ENCODE results near the gene VAC14. TPM values are rescaled to one million over a fixed set of nuclear protein-coding genes. Genes with fewer than 3 reads are reported as not detected.
A peak's percentile ranks its signal among the peaks of the same experiment; 100 is the strongest.

The VAC14 gene
- total RNA-seq, 2 experiments from 2014 or later = 23.0 to 23.6 TPM

DNA sequence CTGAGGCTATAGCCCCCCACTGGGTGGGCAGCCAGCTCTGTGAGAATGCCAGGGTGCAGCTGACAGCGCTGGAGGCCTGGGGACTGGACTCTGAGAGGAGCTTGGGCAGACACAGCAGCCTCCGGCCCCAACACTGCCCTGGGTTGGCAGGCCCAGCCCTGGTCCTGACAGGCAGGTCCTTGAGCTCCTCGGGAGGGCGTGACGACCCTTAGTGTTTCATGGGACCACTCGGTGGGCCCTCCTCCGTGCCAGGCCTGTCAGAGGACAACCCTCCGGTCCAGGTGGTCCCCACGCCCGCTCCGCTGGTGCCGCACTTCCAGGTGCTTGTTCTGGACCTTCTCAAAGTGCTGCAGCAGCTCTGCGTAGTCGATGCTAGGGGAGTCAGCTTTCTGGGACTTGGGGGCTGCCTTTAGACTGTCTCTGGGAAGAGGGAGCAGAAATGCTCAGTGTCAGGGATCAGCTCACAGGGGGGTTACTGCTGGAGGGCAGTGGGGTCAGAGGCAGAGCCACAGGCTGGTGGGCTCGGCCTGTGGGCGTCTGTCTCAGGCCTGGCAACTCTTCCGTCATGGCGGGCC, 113.2 kb downstream of the VAC14 start:
- intact Hi-C loops (cut with DNase I, micrococcal nuclease) = no loop called here
- ChIA-PET POLR2A (no interaction called here), CTCF (interaction anchor here (1.4 kb wide), 1 partner anchor 83 kb away, joined by 3 read pairs; no protein-coding TSS in a partner anchor)
- H3K27me3 Mint-ChIP-seq = peaks cover 10% of the 10 kb centered on the region
- TF ChIP-seq, protein P1, sequence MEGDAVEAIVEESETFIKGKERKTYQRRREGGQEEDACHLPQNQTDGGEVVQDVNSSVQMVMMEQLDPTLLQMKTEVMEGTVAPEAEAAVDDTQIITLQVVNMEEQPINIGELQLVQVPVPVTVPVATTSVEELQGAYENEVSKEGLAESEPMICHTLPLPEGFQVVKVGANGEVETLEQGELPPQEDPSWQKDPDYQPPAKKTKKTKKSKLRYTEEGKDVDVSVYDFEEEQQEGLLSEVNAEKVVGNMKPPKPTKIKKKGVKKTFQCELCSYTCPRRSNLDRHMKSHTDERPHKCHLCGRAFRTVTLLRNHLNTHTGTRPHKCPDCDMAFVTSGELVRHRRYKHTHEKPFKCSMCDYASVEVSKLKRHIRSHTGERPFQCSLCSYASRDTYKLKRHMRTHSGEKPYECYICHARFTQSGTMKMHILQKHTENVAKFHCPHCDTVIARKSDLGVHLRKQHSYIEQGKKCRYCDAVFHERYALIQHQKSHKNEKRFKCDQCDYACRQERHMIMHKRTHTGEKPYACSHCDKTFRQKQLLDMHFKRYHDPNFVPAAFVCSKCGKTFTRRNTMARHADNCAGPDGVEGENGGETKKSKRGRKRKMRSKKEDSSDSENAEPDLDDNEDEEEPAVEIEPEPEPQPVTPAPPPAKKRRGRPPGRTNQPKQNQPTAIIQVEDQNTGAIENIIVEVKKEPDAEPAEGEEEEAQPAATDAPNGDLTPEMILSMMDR (IDR thresholded peaks at IDR 0.05) = no peak
- no peaks in the 10 kb centered on the region for H3K9me3 Mint-ChIP-seq
- no peak for ATAC-seq (ENCODE audit: poor library complexity)
- H3K4me3 Mint-ChIP-seq = no peak overlapping the region
- no peak overlapping the region for H3K4me3 ChIP-seq (ENCODE audit: low read length)
- no peaks in the 10 kb centered on the region for H3K4me1 Mint-ChIP-seq (ENCODE audit: low read depth)
- H3K36me3 Mint-ChIP-seq (ENCODE audit: low read depth) = no peaks in the 10 kb centered on the region
- peaks cover 10% of the 10 kb centered on the region for H3K4me1 ChIP-seq (ENCODE audit: insufficient read depth, low read length)
- H3K27me3 ChIP-seq (ENCODE audit: control insufficient read depth in 1 of 2, insufficient read depth in 2 of 2, low read length in 2 of 2) = peaks cover 19 to 24% of the 10 kb centered on the region in 2 experiments
- no peak for DNase-seq
- H3K27ac ChIP-seq (ENCODE audit: low read depth in 1 of 2, low read length in 2 of 2) = no peak overlapping the region
- peak overlapping the region; percentile 53 for H3K27ac Mint-ChIP-seq
- H3K9me3 ChIP-seq (ENCODE audit: control insufficient read depth in 1 of 2, insufficient read depth in 1 of 2, low read length in 2 of 2) = no peaks in the 10 kb centered on the region
- no peaks in the 10 kb centered on the region for H3K36me3 ChIP-seq (ENCODE audit: insufficient read depth, low read length)

DNA sequence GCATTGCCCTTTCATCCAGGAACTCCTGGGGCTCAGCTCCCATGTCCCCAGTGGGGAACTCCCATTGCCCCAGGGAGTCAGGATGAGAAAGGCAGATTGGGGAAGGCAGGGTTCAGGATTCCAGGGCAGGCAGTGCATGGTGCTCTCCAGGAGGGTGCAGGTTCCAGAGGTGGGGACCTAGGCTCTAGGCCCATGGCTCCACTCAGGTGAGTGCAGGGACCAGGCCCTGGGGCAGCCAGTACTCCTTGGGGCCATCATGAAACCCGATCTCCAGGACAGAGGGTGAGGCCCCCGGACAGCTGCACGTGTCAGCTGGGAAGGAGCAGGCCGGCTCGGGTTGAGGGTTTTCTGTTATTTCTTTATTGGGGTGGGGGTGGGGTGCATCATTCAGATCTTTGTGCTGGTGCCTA, 113.9 kb downstream of the VAC14 start:
- intact Hi-C loops (cut with DNase I, micrococcal nuclease) = no loop called here
- Histone ChIP-seq H3K4me1 (ENCODE audit: insufficient read depth, low read length) (peaks cover 10% of the 10 kb centered on the region), H3K9me3 (ENCODE audit: control insufficient read depth in 1 of 2, insufficient read depth in 1 of 2, low read length in 2 of 2) (no peaks in the 10 kb centered on the region), H3K36me3 (ENCODE audit: insufficient read depth, low read length) (no peaks in the 10 kb centered on the region), H3K4me3 (ENCODE audit: low read length) (no peak overlapping the region), H3K27ac (ENCODE audit: low read depth in 1 of 2, low read length in 2 of 2) (no peak overlapping the region), H3K27me3 (ENCODE audit: control insufficient read depth in 1 of 2, insufficient read depth in 2 of 2, low read length in 2 of 2) (peaks cover 19 to 29% of the 10 kb centered on the region in 2 experiments)
- POLR2A ChIA-PET = no interaction called here
- H3K27ac Mint-ChIP-seq = peak overlapping the region; percentile 53
- H3K27me3 Mint-ChIP-seq = peaks cover 10% of the 10 kb centered on the region
- no peak for DNase-seq
- peak overlapping the region; percentile 63 for H3K4me3 Mint-ChIP-seq
- H3K36me3 Mint-ChIP-seq (ENCODE audit: low read depth) = no peaks in the 10 kb centered on the region
- no peaks in the 10 kb centered on the region for H3K9me3 Mint-ChIP-seq
- ATAC-seq (ENCODE audit: poor library complexity) = no peak
- no peaks in the 10 kb centered on the region for H3K4me1 Mint-ChIP-seq (ENCODE audit: low read depth)
- CTCF ChIA-PET = no interaction called here
- TF ChIP-seq, protein P1 (IDR thresholded peaks at IDR 0.05) = no peak

DNA sequence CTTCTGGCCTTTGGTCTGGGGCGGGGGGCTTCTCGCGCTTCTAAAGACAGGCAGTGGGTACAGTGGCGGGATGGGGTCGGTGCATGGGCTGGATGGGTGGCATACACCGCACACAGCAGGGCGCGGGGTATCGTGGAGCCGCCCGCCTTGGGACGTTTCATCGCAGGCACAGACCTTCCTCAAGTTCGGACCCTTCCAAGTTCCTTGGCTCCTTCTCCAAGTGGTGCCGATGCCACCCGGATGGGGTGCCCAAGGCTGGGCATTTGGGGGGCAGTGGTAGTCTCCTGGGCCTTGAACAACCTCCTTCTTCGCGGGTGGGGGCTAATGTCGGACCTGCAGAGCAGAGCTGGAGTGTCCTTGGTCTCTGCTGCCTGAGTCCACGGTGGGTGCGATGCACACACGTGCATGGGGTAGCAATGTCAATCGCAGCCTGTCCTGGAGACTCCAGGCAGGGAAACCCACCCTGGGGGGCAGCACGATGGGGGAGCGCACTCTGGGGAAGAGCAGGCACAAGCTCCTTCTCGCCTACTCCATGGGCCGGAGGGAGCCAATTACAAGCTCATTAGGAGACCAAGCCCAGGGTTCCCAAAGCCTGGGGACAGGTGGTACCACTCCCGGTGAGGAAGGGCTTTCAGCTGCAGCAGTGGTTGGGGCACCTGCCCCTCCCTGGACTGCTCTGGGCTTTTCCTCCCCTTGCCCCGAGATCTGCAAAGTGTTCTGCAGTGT, 114.4 kb downstream of the VAC14 start:
- Histone ChIP-seq H3K9me3 (ENCODE audit: control insufficient read depth in 1 of 2, insufficient read depth in 1 of 2, low read length in 2 of 2) (no peaks in the 10 kb centered on the region), H3K27me3 (ENCODE audit: control insufficient read depth in 1 of 2, insufficient read depth in 2 of 2, low read length in 2 of 2) (peaks cover 19 to 31% of the 10 kb centered on the region in 2 experiments), H3K4me1 (ENCODE audit: insufficient read depth, low read length) (peaks cover 10% of the 10 kb centered on the region), H3K36me3 (ENCODE audit: insufficient read depth, low read length) (no peaks in the 10 kb centered on the region), H3K27ac (ENCODE audit: low read depth in 1 of 2, low read length in 2 of 2) (no peak overlapping the region), H3K4me3 (ENCODE audit: low read length) (no peak overlapping the region)
- ATAC-seq (ENCODE audit: poor library complexity) (peak; percentile 12), DNase-seq (no peak)
- Mint-ChIP-seq H3K27me3 (peaks cover 10% of the 10 kb centered on the region), H3K27ac (no peak overlapping the region), H3K4me1 (ENCODE audit: low read depth) (no peaks in the 10 kb centered on the region), H3K9me3 (no peaks in the 10 kb centered on the region), H3K36me3 (ENCODE audit: low read depth) (no peaks in the 10 kb centered on the region), H3K4me3 (peak overlapping the region; percentile 78)
- intact Hi-C loops (cut with DNase I, micrococcal nuclease) = no loop called here
- CTCF ChIA-PET = no interaction called here
- POLR2A ChIA-PET = no interaction called here
- TF ChIP-seq, protein P1 (IDR thresholded peaks at IDR 0.05) = no peak

All from CD4-positive, alpha-beta T cell (primary cell).